AG09319 (cell line): ENCODE data around the gene KCTD21.
A peak's percentile ranks its signal among the peaks of the same experiment; 100 is the strongest.

Experiments used
- DNase-seq: peaks from one replicate; pipeline ENCODE4 v3.0.0-alpha.2; 2010; ENCODE audit warnings: low read depth; ENCODE audit errors: extremely low read depth
- TF ChIP-seq, protein P1 (sequence below): IDR thresholded peaks from 2 replicates; pipeline ENCODE4 v1.5.1; 2011; ENCODE audit warnings: low read depth, mild to moderate bottlenecking, inconsistent platforms, low read length, moderate library complexity

KCTD21 gene

GRCh38 chr11:78140392-78141077 is 47.9 kb downstream of the KCTD21 start:
- no peak for DNase-seq
- TF ChIP-seq, protein P1, sequence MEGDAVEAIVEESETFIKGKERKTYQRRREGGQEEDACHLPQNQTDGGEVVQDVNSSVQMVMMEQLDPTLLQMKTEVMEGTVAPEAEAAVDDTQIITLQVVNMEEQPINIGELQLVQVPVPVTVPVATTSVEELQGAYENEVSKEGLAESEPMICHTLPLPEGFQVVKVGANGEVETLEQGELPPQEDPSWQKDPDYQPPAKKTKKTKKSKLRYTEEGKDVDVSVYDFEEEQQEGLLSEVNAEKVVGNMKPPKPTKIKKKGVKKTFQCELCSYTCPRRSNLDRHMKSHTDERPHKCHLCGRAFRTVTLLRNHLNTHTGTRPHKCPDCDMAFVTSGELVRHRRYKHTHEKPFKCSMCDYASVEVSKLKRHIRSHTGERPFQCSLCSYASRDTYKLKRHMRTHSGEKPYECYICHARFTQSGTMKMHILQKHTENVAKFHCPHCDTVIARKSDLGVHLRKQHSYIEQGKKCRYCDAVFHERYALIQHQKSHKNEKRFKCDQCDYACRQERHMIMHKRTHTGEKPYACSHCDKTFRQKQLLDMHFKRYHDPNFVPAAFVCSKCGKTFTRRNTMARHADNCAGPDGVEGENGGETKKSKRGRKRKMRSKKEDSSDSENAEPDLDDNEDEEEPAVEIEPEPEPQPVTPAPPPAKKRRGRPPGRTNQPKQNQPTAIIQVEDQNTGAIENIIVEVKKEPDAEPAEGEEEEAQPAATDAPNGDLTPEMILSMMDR = no peak

- TF ChIP-seq, protein P1 = no peak
- peak; percentile 88 for DNase-seq
These were observed 48.7 kb downstream of the KCTD21 start, which contains the start of gene ALG8 for GRCh38 chr11:78139422-78140391. Gene ALG8 (minus strand): TSS chr11:78139626. CDS start chr11:78139588, 38 bp downstream.

- TF ChIP-seq, protein P1 = no peak
- DNase-seq = no peak
These were observed 49.6 kb downstream of the KCTD21 start for GRCh38 chr11:78138694-78139421.

DNA sequence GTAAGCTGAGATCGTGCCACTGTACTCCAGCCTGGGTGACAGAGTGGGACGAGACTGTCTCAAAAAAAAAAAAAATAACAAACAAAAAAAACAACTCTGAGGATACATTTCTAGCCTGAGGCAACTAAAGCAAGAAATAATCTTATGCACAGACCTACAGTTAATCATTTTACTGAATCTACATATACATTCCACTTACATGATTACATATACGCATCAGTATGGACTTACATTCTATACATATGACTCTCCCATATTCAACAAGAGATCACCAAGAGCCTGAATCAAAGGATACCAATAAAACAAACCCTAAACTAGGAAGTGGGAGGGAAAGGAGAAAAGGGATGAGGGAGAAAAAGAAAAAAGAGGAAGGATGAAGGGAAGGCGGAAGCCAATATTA is 50.1 kb downstream of the KCTD21 start:
- no peak for DNase-seq
- TF ChIP-seq, protein P1 = no peak

GRCh38 chr11:78132475-78132874 is 56.0 kb downstream of the KCTD21 start:
- DNase-seq = no peak
- TF ChIP-seq, protein P1 = no peak

DNA sequence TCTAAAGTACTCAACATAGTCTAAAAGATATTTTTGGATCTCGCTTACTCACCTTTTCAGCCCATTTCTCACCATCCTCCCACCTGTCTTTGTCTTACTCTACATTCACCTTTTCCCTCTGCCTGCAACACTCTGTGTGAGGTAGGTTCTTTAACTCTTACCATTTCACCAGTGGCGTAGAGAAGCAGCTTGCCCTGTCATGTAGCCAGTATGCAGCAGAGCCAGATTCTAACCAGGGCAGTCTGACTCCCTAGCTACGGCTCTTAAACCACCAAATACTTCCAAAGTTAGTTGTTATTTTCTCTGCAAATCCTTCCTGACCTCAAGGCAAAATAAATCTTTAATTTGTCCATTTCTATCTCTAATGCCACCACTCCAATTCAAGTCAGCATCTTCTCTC is 56.5 kb downstream of the KCTD21 start:
- DNase-seq = no peak
- TF ChIP-seq, protein P1 = no peak

DNA sequence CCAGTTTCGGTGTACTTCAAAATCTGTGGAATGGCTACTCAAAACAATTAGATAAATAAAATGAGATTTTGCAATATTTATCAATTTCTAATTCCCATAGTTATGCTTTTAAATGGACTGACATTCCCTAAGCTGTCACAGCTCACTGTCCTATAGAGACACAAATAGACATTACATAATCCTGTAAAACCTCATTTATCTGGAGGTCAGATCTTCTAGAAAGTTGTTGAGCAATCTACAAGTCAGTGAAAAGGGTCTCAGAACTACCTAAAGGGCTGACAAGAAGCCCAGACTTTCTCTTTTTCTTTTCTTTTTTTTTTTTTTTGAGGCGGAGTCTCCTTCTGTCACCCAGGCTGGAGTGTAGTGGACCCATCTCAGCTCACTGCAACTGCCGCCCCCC is 61.0 kb downstream of the KCTD21 start:
- no peak for DNase-seq
- TF ChIP-seq, protein P1 = no peak
